ENCODE measurements around the gene ERBB4.
"Not testable (repeated sequence)": the region's sequence is repeated elsewhere in the genome, so short reads cannot be mapped to it uniquely, and the experiment has no call there.

The ERBB4 gene

DNA sequence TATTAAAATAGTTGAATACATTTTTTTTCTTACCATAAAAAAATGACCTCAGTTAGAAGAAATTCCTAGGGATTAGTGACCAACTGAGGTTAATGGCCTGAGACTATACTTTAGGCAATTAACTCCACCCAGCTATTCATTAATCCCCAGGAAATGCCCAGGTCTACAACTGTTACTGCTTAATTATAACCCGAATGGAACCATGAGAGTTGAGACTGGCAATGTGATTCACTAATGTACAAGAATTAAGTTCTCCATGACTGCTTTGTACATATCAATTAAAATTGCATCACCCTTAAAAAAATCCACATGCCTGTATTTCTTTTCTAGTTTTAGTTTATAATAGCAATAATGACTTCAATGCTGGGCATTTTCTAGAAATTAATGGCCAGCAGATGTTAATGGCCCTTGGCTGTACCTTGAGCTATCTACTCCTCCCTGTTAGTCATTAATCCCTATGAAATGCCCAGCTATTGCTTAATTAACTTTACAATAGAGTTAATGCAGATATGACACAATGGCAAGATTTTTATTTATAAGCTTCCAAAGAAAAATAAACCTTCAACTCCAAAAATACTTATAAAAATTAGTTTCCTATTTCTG, 44.1 kb downstream of the ERBB4 start:
- no peak for TF ChIP-seq CTCF (conservative IDR thresholded peaks at IDR 0.05; ENCODE audit: low read depth, low read length)
- H3K4me3 ChIP-seq (ENCODE audit: low read depth, low read length): no peak overlapping the region
- no peak for DNase-seq (ENCODE audit: low read depth)

- TF ChIP-seq CTCF (conservative IDR thresholded peaks at IDR 0.05; ENCODE audit: low read depth, low read length): no peak
- H3K4me3 ChIP-seq (ENCODE audit: low read depth, low read length): no peak overlapping the region
- DNase-seq (ENCODE audit: low read depth): no peak
Measured at GRCh38 chr2:212489719-212490346, 48.8 kb downstream of the ERBB4 start.

DNA sequence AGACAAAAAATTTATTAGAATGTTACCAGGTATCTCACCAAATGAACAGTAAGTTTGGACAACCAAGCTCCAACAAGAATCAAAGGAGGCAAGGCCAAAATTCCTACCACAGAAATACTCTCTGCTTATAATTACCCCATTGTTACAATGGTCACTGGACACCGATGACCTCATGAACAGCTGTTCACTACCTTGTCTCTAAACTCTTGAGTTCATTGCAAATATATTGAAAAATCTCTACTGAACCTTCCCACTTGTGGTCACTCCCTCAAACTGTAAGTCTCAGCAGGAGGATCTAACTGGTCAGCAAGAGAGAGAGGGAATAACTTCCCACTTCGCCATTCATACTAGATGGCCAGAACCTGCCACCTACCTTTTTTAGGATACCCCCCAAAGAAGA, 50.0 kb downstream of the ERBB4 start:
- no peak overlapping the region for H3K4me3 ChIP-seq (ENCODE audit: low read depth, low read length)
- no peak for TF ChIP-seq CTCF (conservative IDR thresholded peaks at IDR 0.05; ENCODE audit: low read depth, low read length)
- no peak for DNase-seq (ENCODE audit: low read depth)

DNA sequence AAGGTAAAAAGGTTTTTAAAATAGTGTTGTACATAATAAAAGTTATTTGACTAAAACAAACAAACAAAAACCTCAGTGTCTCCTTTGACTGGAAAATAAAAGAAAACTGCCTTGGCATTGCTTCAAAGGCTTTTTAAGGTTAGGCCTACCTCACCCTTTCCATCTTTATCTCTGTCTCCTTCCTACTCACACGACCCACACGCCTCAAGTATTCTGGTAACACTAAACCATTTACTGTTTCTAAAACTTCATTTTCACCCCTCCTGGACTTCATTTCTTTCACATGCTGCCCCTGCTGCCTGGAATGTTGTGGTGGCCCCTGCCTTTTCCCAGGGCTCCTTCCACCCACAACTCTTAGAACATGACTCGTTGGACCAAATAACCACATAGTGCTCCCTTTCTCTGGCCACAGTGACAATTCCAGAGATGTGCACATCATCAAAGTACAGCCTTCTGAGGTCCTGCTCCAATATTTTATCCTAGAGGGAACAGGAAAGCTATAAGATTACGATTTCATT, 54.0 kb downstream of the ERBB4 start:
- DNase-seq (ENCODE audit: low read depth): no peak
- no peak for TF ChIP-seq CTCF (conservative IDR thresholded peaks at IDR 0.05; ENCODE audit: low read depth, low read length)
- H3K4me3 ChIP-seq (ENCODE audit: low read depth, low read length): no peak overlapping the region

- no peak for DNase-seq (ENCODE audit: low read depth)
- TF ChIP-seq CTCF (conservative IDR thresholded peaks at IDR 0.05; ENCODE audit: low read depth, low read length): no peak
- H3K4me3 ChIP-seq (ENCODE audit: low read depth, low read length): no peak overlapping the region
Measured at GRCh38 chr2:212480447-212480846, 58.2 kb downstream of the ERBB4 start.

- no peak for TF ChIP-seq CTCF (conservative IDR thresholded peaks at IDR 0.05; ENCODE audit: low read depth, low read length)
- H3K4me3 ChIP-seq (ENCODE audit: low read depth, low read length): no peak overlapping the region
Measured at GRCh38 chr2:212477571-212477970, 61.0 kb downstream of the ERBB4 start.

DNA sequence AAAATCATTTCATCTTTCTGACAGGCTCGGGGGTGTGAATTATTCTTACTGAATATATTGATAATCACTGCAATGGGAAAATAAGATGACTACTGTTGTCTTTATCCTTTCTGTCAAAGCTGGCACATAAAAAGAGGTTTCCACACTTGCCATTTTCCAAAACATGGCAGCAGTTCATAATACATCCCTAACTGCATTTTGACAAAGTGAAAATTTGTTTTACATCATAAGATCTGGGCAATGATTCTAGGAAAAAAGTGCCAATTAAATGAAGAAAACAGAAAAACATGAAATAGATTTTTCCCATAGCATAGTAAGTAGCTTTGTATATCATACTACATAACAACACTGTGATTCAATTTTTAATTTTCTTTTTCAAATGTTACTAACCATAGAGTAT, 65.4 kb downstream of the ERBB4 start:
- H3K4me3 ChIP-seq (ENCODE audit: low read depth, low read length): no peak overlapping the region
- TF ChIP-seq CTCF (conservative IDR thresholded peaks at IDR 0.05; ENCODE audit: low read depth, low read length): no peak
- no peak for DNase-seq (ENCODE audit: low read depth)

More at GRCh38 chr2:212477571-212477970, 61.0 kb downstream of the ERBB4 start:
- no peak for DNase-seq (ENCODE audit: low read depth)

DNA sequence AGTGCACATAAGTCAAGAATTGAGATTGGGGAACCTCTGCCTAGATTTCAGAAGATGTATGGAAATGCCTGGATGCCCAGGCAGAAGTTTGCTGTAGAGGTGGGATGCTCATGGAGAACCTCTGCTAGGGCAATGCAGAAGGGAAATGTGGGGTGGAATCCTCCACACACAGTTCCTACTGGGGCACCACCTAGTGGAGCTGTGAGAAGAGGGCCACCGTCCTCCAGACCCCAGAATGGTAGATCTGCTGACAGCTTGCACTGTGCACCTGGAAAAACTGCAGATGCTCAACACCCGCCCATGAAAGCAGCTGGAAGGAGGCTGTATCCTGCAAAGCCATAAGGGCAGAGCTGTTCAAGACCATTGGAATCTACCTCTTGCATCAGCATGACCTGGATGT, 71.1 kb downstream of the ERBB4 start:
- not testable (repeated sequence) for DNase-seq (ENCODE audit: low read depth); H3K4me3 ChIP-seq (ENCODE audit: low read depth, low read length)

Data from choroid plexus epithelial cell (primary cell).